GM18511 (cell line): ENCODE data around the gene TRIM13.

ENCODE experiments used
- ATAC-seq: cut with Tn5 transposase; IDR thresholded peaks from one replicate; pipeline ENCODE4 v1.9.1; 2021; ENCODE audit warnings: mild to moderate bottlenecking, moderate library complexity; ENCODE audit not compliant: unreplicated experiment

The TRIM13 gene

DNA sequence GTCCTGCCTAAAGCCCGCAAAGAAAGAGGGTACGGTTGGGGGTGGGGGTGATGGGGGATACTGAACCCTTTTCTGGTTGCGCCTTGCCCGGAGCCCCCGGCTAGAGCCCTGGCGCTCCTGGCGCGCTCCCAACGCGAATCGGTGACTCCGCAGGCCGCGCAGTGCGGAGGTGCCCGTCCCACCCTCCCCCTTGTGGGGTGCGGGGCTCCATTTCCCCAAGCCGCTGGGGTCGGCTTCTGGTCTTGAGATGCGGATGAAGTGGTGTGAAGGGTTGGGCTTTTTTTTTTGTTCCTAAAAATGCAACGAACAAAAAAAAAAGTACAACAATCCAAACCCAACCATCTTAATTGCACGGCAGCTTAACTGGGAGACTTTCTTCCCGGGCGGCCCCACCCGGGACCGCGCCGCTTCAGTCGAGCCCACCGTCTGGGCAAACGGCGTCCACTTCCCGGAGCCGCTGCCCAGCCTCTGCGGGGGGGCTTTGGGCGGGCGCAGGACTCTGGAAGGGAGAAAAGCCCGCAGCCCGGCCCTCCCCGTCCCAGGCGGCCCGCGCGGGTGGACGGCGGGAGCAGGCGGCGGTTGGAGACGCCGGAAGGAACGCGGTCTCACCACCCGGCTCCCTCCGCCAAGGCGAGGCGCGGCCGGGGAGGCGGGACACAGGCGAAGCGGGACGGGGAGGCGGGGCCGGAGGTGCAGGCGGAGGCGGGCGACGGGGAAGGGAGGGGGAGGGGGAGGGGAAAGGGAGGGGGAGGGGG, 504 bp upstream of the TRIM13 start:
- ATAC-seq: peak; percentile 46

DNA sequence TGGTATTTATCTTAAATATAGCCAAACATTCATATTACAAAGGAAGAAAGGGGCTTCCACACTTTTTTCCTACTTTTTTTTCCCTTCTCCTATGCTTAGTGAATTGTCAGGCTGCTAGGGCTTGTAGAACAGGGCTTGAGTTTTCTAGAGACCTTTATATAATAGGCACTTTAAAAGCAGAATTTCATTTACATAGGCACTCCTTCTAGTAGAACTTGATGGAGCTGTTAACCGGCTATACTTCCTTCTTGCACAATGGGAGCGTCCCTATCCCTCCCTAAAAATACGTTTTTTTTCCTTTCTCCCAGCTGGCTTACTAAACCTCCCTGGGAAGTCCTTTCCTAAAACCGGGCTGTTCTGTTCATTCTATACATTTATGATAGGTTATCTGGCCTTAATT, 1.1 kb downstream of the TRIM13 start:
- no peak for ATAC-seq

DNA sequence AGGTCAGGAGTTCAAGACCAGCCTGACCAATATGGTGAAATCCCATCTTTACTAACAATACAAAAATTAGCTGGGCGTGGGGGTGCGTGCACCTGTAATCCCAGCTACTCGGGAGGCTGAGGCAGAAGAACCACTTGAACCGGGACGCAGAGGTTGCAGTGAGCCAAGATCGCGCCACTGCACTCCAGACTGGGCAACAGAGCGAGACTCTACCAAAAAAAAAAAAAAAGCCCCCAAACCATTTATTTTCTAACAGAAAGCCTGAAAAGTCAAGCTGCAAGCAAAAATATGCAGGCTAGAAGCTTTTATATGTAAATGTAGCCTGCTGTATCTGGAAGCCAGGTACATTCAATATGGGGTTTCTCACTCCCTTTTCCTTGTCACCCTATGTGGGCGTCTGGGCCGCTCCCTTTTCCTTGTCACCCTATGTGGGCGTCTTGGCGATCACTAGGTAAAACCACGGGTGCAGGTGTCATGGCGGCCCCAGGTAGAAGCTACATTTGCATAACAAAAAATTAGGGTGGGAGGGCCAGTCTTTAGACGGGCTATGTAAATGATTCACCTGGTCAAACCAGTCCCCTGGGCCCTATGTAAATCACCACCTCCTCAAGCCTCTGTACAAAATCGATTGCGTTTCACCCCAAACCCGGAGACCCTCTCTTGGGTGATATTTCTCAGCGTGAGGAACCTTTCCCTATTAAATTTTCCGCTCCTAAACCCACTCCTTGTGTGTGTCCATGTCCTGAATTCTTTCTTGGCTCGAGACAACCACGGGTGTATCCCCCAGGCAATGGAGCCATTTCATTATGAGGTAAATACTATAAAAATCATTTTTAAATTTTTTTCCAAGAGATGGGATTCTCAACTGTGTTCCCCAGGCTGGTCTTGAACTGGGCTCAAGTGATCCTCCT, 2.1 kb downstream of the TRIM13 start:
- ATAC-seq: no peak

DNA sequence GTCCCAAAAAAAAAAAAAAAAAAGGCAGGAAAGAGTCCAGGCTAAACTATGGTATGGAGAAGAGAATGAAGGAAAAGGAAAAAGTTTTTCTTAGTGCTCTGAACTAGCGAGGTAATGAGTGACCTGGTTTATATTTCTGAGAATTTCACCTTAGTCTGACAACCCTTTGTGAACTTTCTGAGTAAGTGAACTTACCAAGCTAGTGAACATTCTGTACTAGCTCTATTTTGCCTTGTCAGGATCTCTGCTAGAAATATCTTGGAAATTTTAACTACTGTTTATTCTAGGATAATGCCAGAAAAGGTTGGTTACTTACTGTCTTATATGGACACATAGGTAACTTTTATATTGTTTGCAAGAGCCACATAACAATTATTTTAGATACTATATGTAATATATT, 4.4 kb downstream of the TRIM13 start:
- no peak for ATAC-seq

DNA sequence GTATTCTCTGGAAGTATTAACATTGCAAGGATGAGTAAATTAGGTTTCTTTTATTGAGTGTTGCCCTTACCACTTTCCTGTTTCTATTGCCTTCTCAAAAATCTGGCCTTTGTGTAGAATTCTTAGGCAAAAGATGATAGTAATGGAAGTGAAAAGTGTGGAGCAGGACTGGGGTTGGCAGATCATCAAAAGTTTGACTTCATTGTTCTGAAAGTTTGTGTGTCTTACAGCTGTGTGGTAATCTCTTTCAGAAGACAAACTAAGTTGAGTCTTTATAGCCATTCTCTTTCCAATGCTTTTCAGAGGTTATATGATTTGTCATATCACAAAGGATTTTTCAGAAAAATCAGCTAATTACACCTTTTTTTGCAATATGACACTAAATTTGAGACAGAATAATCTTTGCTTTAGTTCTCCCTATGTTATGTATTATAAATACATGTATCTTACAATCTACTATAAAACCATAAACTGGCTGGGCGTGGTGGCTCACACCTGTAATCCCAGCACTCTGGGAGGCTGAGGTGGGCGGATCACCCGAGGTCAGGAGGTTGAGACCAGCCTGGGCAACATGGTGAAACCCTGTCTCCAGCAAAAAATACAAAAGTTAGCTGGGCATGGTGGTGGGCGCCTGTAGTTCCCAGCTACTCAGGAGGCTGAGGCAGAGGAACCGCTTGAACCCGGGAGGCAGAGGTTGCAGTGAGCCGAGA, 9.7 kb downstream of the TRIM13 start:
- no peak for ATAC-seq

DNA sequence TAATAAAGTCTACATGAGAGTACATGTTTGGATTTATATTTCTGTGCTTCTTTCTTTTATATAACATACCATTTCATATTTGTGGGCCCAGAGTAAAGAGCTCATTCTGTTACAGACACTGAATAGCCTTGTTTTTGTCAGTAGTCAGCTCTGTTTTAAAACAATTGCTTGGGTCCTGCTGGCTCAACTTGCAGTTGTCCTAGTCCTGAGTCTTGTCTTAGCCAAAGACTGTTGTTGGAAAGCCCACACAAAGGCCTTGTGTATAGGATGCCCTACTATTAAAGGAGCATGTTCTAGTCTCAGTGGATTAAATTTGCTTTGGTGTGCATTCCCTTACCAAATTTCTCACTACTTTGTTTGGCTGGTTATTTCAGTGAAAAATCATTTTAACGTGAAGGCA, 14.6 kb downstream of the TRIM13 start:
- no peak for ATAC-seq

DNA sequence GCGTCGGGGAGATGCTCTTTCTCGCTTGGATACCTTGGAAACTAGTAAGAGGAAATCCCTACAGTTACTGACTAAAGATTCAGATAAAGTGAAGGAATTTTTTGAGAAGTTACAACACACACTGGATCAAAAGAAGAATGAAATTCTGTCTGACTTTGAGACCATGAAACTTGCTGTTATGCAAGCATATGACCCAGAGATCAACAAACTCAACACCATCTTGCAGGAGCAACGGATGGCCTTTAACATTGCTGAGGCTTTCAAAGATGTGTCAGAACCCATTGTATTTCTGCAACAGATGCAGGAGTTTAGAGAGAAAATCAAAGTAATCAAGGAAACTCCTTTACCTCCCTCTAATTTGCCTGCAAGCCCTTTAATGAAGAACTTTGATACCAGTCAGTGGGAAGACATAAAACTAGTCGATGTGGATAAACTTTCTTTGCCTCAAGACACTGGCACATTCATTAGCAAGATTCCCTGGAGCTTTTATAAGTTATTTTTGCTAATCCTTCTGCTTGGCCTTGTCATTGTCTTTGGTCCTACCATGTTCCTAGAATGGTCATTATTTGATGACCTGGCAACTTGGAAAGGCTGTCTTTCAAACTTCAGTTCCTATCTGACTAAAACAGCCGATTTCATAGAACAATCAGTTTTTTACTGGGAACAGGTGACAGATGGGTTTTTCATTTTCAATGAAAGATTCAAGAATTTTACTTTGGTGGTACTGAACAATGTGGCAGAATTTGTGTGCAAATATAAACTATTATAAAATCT, 15.7 kb downstream of the TRIM13 start:
- ATAC-seq: no peak

DNA sequence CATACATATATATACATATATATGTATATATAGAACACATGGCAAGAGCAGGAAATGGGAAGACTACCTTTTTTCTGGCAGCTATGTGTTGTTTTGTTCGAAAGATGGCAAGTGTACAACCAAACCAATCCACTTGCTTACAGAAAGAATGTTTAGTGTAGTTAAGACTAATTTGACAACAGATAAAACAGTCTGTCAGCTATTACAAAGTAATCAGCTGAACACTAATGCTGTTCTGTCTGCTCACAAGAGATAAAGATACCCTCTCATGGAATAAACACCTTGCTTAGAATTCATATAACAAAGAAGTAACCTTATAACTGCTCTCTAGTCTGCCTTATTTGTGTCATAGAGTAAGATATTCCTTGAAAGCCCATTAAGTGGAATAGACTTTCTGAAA, 17.5 kb downstream of the TRIM13 start:
- ATAC-seq: no peak

DNA sequence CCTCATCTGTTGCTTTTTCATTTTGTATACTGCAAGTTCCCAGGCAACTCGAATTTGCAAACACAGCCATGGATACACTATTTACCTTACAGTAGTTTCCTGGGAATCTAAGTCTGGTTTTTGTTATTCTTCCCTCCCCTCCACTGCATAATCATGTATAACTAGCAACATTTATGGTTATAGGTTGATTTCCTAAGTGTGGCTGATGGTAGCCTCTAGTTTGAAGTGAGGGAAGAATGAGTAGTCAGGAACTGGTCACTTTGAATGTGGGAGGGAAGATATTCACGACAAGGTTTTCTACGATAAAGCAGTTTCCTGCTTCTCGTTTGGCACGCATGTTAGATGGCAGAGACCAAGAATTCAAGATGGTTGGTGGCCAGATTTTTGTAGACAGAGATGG, 18.4 kb downstream of the TRIM13 start, which contains the start of gene KCNRG:
TSS of gene KCNRG (plus strand) at position 187 of the 400 bp plus-strand sequence. CDS start at position 237, 50 bp downstream.
- ATAC-seq: no peak

DNA sequence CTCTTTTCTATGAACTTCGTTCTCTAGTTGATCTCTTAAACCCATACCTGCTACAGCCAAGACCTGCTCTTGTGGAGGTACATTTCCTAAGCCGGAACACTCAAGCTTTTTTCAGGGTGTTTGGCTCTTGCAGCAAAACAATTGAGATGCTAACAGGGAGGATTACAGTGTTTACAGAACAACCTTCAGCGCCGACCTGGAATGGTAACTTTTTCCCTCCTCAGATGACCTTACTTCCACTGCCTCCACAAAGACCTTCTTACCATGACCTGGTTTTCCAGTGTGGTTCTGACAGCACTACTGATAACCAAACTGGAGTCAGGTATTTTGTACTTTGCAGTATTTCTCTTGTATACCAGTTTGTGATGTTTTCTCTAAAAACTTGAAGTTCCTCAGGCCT, 18.9 kb downstream of the TRIM13 start:
- no peak for ATAC-seq

DNA sequence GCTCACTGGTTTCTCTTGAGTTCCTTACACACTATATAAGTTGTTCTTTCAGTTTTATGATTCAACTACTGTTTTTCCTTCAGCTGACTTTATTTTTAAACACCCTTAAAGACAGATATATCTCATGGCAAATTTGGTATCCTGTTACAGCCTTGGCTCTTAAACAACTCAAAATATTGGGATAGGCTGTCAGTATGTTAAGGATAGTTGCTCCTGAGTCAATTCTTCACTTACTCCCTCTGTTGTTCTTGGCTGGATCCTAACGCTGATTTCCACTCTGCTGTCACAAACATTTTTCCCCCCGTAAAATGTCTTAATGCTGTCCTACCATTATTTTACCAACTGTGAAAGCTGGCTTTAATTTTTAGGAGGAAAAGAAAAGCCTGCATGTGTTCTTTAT, 19.6 kb downstream of the TRIM13 start:
- ATAC-seq: no peak

DNA sequence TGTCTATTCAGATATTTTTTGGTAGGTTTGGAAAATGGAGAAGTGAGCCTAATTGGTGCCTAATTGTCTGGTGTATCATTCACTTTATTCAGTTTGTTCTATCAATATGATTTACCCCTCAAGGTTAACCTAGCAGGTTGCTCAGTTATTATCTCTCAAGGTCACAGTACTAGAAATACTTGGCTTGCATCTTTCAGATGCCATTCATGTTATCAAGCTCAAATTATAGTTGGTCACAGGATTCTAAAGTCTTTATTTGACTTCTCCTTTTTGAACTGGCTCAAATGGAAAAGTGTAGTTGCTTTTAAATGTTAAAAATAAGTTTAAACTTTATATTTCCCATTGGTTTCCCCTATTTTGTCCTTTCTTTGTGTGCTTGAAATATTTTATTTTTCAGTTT, 21.0 kb downstream of the TRIM13 start:
- ATAC-seq: no peak

DNA sequence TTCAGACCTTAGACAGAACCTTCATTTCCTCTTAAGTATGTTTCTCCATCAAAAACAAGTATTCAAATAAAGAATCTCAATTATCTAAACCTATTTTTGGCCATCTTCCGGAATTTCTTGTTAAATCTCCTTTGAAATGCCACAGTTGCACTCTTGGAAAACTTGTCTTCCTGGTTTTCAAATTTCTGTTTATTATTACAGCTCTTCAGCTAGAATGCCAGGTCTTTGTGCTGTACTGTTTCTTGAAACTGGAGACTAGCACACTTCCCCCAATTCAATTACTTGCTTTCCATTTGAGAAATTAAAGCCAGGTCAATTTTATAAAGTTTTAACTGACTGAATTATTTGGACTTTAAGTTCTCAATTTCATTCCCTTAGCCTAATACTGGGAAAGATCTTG, 28.6 kb downstream of the TRIM13 start:
- ATAC-seq: no peak

DNA sequence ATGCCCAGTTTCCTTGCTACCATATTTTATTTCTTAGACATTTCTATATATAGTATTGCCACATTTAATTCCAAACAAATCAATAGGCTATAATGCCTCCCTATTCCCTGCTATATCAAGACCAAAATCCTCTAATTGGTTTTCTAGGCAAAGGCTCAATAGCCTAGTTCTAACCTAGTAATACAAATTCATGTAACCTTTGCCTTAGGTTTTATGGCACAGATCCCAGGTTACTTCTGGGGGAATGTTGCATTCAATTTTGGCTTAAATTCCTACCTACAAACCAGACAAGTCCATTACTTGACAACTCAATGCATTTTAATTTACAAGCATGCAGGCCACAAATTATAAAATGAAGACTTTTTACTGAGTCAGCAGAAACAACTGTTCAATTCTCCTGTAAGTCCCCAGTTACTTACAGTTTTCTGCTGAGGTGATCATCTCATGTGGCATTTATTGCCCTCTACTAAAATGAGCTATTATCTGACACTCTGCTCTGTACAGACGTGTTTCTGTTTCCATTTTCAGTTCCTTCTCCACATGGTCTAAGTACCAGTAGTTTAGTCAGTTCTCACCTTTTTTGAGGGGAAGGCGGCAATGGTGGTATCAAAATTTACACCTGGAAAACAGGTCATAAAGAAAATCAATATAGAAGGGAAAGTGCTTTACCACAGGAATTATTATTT, 30.1 kb downstream of the TRIM13 start:
- ATAC-seq: peak; percentile 100

DNA sequence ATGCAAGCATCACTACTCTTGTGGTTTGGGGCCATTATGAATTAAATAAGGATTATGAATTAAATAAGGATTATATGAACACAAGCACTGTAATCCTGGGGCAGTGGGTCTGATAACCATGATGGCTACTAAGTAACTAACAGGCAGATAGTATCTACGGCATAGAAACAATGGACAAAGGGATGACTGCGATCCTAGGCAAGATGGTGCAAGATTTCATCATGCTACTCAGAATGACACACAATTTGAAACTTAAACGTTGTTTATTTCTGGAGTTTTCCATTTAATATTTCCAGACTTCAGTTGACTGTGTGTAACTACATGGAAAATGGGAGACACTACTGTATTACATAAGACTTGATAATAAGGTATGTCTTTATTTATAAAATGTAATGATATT, 33.5 kb downstream of the TRIM13 start:
- ATAC-seq: no peak

DNA sequence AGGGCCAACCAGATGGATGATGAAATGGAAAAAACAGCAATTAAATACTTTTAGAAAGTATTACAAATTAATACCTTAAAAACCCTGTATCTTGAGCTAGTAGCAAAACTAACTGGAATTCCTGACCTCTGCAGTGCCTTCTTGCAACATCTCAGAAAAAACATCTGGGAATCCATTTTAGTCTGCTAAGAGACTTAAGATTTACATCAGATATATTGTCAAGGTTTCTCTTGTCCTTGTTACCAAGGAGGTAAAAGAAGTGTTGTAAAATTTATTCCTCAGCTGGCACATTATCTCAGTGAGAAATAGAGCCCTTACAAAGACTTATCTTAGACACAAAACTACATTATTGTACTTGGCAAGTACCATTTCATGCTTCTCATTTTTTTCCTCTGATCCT, 36.9 kb downstream of the TRIM13 start:
- ATAC-seq: no peak

DNA sequence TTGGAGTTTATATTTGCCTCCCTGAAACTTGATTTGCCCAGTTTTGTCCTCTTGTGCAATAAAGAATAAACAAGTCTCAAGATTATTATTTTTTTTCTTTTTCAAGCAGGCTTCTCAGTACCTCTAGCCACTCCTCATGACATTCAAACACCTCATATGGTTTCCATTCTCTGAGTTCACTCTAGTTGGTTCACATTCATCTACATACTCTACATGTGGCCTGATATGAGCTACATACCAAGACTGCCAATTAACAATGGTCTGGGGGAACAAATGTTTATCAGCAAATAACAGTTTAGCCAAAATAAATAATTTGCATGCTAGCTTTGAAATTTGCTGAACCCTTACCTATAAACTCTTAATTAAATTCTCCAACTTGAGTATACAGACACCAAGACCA, 40.9 kb downstream of the TRIM13 start:
- ATAC-seq: no peak

DNA sequence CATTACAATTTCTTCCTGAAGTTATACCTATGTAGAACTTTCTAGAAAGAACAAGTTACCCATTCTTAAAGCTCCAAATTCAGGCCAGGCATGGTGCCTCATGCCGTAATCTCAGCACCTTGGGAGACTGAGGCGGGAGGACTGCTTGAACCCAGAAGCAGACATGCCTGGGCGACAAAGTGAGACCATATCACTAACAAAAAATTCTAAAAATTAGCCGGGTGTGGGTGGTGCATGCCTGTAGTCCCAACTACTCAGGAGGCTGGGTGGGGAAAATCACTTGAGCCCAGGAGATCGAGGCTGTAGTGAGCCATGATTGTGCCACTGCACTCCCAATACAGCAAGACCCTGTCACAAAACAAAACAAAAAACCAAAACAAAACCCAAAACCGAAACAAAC, 41.4 kb downstream of the TRIM13 start:
- ATAC-seq: no peak

DNA sequence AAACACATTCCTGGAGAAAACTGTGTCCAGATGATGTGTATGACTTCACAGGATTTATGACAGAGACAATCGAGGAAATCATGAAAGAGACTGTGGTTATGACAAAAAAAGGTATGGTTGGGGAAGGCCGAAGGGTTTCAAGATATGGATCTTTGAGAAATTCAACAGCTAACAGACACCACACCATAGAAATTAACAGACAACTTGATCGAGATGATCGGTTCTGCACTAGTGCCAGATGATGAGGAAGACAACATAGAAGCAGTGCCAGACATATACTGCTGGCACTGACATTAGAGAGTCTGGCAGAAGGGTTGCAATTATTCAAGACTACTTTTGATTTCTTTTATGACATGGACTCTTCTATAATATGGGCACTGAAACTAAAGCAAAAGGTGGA, 55.6 kb downstream of the TRIM13 start:
- ATAC-seq: no peak

DNA sequence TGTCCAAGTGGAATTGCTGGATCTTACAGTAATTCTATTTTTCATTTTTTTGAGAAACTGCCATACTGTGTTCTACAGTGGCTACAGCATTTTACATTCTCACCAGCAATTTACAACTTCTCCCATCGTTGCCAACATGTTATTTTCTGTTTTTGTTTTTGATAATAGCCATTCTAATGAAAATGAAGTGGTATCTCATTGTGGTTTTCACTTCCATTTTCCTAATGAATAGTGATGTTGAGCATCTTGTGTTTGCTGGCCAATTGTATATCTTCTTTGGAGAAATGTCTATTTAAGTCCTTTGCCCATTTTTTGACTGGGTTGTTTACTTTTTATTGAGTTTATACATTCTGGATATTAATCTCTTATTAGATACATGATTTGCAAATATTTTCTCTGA, 57.0 kb downstream of the TRIM13 start:
- no peak for ATAC-seq
